K562 (cell line): ENCODE results near the gene AMPD3. TPM values are rescaled to one million over a fixed set of nuclear protein-coding genes. Genes with fewer than 3 reads are reported as not detected.

Experiments
- CREM ChIP-seq: IDR thresholded peaks from 2 replicates; pipeline ENCODE4 v1.6.1; 2014; ENCODE audit warnings: antibody characterized with exemption, low read depth
- ETV1 ChIP-seq: fragments of 450-650 bp; conservative IDR thresholded peaks from 2 replicates; pipeline ENCODE4 v1.6.1; 2016; ENCODE audit warnings: missing genetic modification characterization, control low read depth, low read depth, missing compliant biosample characterization
- HINFP ChIP-seq: fragments of 450-650 bp; conservative IDR thresholded peaks from 2 replicates; pipeline ENCODE4 v1.6.1; 2016; ENCODE audit warnings: missing genetic modification characterization, low read depth, mild to moderate bottlenecking, control low read depth, missing compliant biosample characterization
- KDM1A ChIP-seq, 2 experiments: fragments of 450-650 bp; IDR thresholded peaks; 2 replicates each; pipeline ENCODE4 v1.6.1; 2016; ENCODE audit warnings: mild to moderate bottlenecking in 2 of 2
- MBD2 ChIP-seq: sonication (generic); IDR thresholded peaks from 2 replicates; pipeline ENCODE4 v1.6.1; 2016; ENCODE audit warnings: low read depth, borderline replicate concordance
- SMAD4 ChIP-seq: fragments of 250-450 bp; sonication (Bioruptor Pico); conservative IDR thresholded peaks from 2 replicates; pipeline ENCODE4 v1.8.0; 2021; ENCODE audit warnings: inconsistent platforms, mild to moderate bottlenecking, moderate library complexity
- STAT5A ChIP-seq: IDR thresholded peaks from 2 replicates; pipeline ENCODE4 v1.6.1; 2012; ENCODE audit warnings: low read length, inconsistent platforms, borderline replicate concordance
- TSHZ1 ChIP-seq: fragments of 250-450 bp; sonication (Bioruptor Pico); IDR thresholded peaks from 2 replicates; pipeline ENCODE4 v1.4.0; 2020; ENCODE audit warnings: mild to moderate bottlenecking, moderate library complexity
- ZNF449 ChIP-seq: fragments of 250-450 bp; sonication (Bioruptor Pico); IDR thresholded peaks from 2 replicates; pipeline ENCODE4 v1.8.0; 2022; ENCODE audit warnings: moderate library complexity, mild to moderate bottlenecking, inconsistent platforms
- ZNF518B ChIP-seq: fragments of 250-450 bp; sonication (Bioruptor Pico); IDR thresholded peaks from 2 replicates; pipeline ENCODE4 v1.5.0; 2021; ENCODE audit warnings: mild to moderate bottlenecking, moderate library complexity
- ZNF584 ChIP-seq: fragments of 200-800 bp; sonication (Bioruptor generic); IDR thresholded peaks from 2 replicates; pipeline ENCODE4 v1.6.1; 2016; ENCODE audit warnings: low read depth, mild to moderate bottlenecking, missing genetic modification characterization, missing compliant biosample characterization
- ZNF644 ChIP-seq: fragments of 200-800 bp; sonication (Bioruptor generic); IDR thresholded peaks from 2 replicates; pipeline ENCODE4 v1.6.1; 2016; ENCODE audit warnings: low read depth, missing genetic modification characterization, missing compliant biosample characterization
- polyA plus RNA-seq, 8 experiments: library from polyadenylated mRNA; depleted of rRNA in 4 of 8; stranded (reverse) in 5 of 8; unstranded in 3 of 8; fragments of >200 nt; fragmentation: Nextera tagmentation in 2 of 8; fragmentation: Illumina TruSeq in 1 of 8; extraction: Ambion mirVana in 2 of 8; extraction: Trizol in 1 of 8; gene quantifications; 2 replicates each; pipeline versions ENCODE4 v1.2.1 to v1.2.3, GENCODE V29; 2011 to 2014; ENCODE audit warnings: inconsistent platforms in 1 of 8, missing spikeins in 1 of 8
- total RNA-seq, 7 experiments: library from RNA; depleted of rRNA in 6 of 7; stranded (reverse); fragments of >200 nt in 6 of 7; fragmentation: Illumina TruSeq in 2 of 7; extraction: Trizol in 2 of 7; gene quantifications; 2 replicates each; pipeline versions ENCODE4 v1.2.1 to v1.2.3, GENCODE V29; 2011 to 2021; ENCODE audit warnings: low replicate concordance in 1 of 7

The AMPD3 gene
- total and polyA plus RNA-seq, 9 of the 15 experiments (the other 6 are each of a cell fraction or from before 2014, with no cell fraction given): 4.4 to 23.6 (median 11.2) TPM

- TF ChIP-seq ZNF518B (CRISPR knock-in tag) (no peak), SMAD4 (CRISPR knock-in tag) (peak; percentile 59), HINFP (0 out of 2 replicates have a peak, but pooled peaks have one; percentile 8), ETV1 (tag) (peak; percentile 30; the same call in 1 of the 2 replicates), STAT5A (no peak), ZNF644 (0 out of 2 replicates have a peak, but pooled peaks have one; percentile 73), CREM (peak; percentile 68), ZNF584 (CRISPR knock-in tag) (0 out of 2 replicates have a peak, but pooled peaks have one; percentile 34), KDM1A (IDR thresholded peaks at IDR 0.05) (peak; percentile 45 to 52), MBD2 (no peak), ZNF449 (peak; percentile 29; the same call in 1 of the 2 replicates), TSHZ1 (CRISPR knock-in tag) (no peak)
Observed at GRCh38 chr11:10490398-10491241, 35.6 kb downstream of the AMPD3 start (continued).
